ENCODE data around the gene CDC5L.

- TF ChIP-seq CTCF (IDR thresholded peaks at IDR 0.05; ENCODE audit: insufficient read depth, low read depth, low read length) (no peak), EZH2 (IDR thresholded peaks at IDR 0.05; ENCODE audit: insufficient read depth, low read length) (no peak)
Measured at GRCh38 chr6:44387346-44388134, at the start of gene CDC5L.
